Small intestine (tissue), 7 donors: ENCODE data around the gene OSBP2. TPM values are rescaled to one million over a fixed set of nuclear protein-coding genes. Genes with fewer than 3 reads are reported as not detected.

ENCODE experiments used
- DNase-seq, 2 donors: peaks; one replicate each; pipeline versions ENCODE4 v3.0.0 to v3.0.0-alpha.2; 2013
- FAIRE-seq: peaks from 2 replicates; lab custom pipeline; 2012; peaks lifted over from hg19 to GRCh38; lab: Jason Lieb, UNC
- H3K27ac ChIP-seq, 3 donors: one replicate each; pipeline ENCODE4 v1.5.1; 2013; ENCODE audit warnings: low read length in 2 of 3, mild to moderate bottlenecking in 2 of 3, control low read depth in 1 of 3, inconsistent platforms in 1 of 3, low read depth in 1 of 3, moderate library complexity in 1 of 3
- H3K27me3 ChIP-seq, 3 donors: one replicate each; pipeline ENCODE4 v1.6.1; 2013; ENCODE audit warnings: low read length in 3 of 3, inconsistent platforms in 1 of 3; ENCODE audit not compliant: control insufficient read depth in 3 of 3, insufficient read depth in 3 of 3
- H3K36me3 ChIP-seq, 3 donors: one replicate each; pipeline ENCODE4 v1.6.1; 2013; ENCODE audit warnings: low read length in 3 of 3, inconsistent platforms in 1 of 3, low read depth in 1 of 3, mild to moderate bottlenecking in 1 of 3, moderate library complexity in 1 of 3; ENCODE audit not compliant: control insufficient read depth in 3 of 3, insufficient read depth in 2 of 3
- H3K4me1 ChIP-seq, 3 donors: one replicate each; pipeline ENCODE4 v1.6.1; 2013; ENCODE audit warnings: low read length in 2 of 3, inconsistent platforms in 1 of 3, low read depth in 1 of 3, mild to moderate bottlenecking in 1 of 3, moderate library complexity in 1 of 3; ENCODE audit not compliant: control insufficient read depth in 3 of 3, insufficient read depth in 2 of 3
- H3K4me3 ChIP-seq, 3 donors: one replicate each; pipeline ENCODE4 v1.5.1; 2013; ENCODE audit warnings: low read length in 3 of 3, control low read depth in 1 of 3, inconsistent platforms in 1 of 3, low read depth in 1 of 3, mild to moderate bottlenecking in 1 of 3, moderate library complexity in 1 of 3
- H3K9me3 ChIP-seq, 2 donors: one replicate each; pipeline ENCODE4 v1.6.1; 2013; ENCODE audit warnings: low read depth in 1 of 2, low read length in 1 of 2; ENCODE audit not compliant: control insufficient read depth in 2 of 2, insufficient read depth in 1 of 2
- WGBS, 3 donors: extraction: QIAGEN DNeasy Blood & Tissue Kit; methylation state at CpG; one replicate each; pipeline ENCODE4 v1.1.7; 2013; 5-methylcytosine and 5-hydroxymethylcytosine counted together
- polyA plus RNA-seq, 4 donors: library from polyadenylated mRNA; stranded (reverse) in 3 of 4; unstranded in 1 of 4; fragments of 200-250 nt in 3 of 4; fragments of 120-200 nt in 1 of 4; gene quantifications; one replicate each; pipeline versions ENCODE4 v1.2.1 to v1.2.3, GENCODE V29; 2013
- donor health status: healthy with polysubstance abuse.
- donor health status: control.
- donor health status: control.
- donor health status: Bipolar disorder and iron deficiency.
- donor health status: healthy.

The OSBP2 gene
- polyA plus RNA-seq, 4 donors, result 1.3 to 99.3 (median 1.8) TPM

DNA sequence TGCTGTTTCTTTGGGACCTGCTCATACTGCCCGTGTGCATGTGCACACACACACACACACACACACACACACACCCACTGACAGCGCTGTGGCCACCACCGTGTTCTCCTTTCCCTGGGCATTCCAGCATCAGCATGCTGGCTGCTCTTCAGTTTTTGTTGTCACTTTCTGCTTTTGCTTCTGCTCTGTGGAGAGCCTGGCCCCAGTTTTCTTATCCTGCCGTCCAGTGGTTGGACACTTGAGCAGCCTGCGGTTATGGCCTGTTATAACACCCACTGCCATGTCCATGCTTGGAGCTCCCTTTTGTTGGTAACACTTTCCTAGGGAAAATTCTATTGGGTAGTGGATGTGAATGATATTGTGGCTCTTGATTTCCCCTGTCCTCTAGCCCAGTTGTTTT lies 83.6 kb downstream of the OSBP2 start:
- no peak for DNase-seq

DNA sequence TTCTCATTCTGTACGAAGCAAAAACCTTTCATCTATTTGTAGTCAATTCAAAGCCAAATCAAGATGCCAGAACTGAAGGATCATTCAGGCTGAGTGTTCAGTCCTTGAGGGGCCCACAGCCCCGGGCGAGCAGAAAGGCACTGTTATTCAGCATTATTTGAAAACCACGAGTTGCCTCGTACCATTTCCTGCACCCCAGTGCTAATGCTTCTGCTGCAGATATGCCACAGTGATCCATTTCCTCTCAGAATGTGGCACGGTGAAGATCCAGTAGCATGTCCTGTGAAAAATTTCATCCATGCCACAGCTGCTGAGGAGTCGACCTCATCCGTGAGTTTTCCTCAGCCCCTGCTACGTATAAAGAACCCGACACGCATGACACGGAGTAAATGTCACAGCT lies 85.4 kb downstream of the OSBP2 start:
- H3K27me3 ChIP-seq, result no peaks in the 10 kb centered on the region
- WGBS, 3 donors, result 64 to 82% (median 75%) methylated on average over 12 of the region's 12 CpGs
- H3K4me3 ChIP-seq, result no peak overlapping the region
- H3K4me1 ChIP-seq, result peaks cover 0 to 4% (median 0%) of the 10 kb centered on the region in 3 donors
- FAIRE-seq (no peak), DNase-seq (no peak)
- H3K9me3 ChIP-seq, result no peaks in the 10 kb centered on the region
- no peaks in the 10 kb centered on the region for H3K36me3 ChIP-seq
- H3K27ac ChIP-seq, result no peak overlapping the region

More for the DNA sequence above, 83.6 kb downstream of the OSBP2 start:
- H3K9me3 ChIP-seq, result no peaks in the 10 kb centered on the region
- H3K36me3 ChIP-seq, result no peaks in the 10 kb centered on the region
- H3K4me1 ChIP-seq, result no peaks in the 10 kb centered on the region
- no peak for FAIRE-seq
- no peaks in the 10 kb centered on the region for H3K27me3 ChIP-seq
- no peak overlapping the region for H3K4me3 ChIP-seq
- 87 to 91% (median 90%) methylated on average over 5 of the region's 5 CpGs for WGBS, 3 donors
- no peak overlapping the region for H3K27ac ChIP-seq

DNA sequence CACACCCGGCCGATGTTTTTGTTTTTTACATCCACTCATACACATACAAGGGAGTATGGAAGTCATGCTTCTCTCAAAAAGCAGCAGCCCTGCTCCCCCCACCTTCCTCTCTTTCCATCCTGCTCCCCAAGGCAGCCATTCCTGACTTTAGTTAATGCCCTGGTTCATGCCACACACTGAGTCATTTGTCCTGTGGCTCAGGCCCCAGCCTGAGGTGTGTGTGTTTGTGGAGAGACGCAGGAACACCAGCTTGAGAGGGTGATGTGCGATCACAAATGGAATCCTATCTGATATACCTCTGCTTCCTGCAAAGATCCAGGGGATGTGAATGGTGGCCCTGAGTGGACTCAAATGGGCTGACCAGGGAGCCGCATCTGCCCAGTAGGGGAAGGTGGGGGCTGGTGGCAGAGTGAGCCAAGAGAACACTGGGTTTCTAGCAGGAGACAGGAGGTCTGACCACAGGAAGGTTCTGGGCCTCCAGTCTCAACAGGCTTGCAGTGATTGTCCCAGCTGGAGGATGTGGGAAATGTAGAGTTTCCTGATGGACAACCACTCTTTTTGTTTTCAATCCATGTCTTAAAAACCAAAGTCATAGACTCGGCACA lies 86.7 kb downstream of the OSBP2 start:
- no peaks in the 10 kb centered on the region for H3K36me3 ChIP-seq
- no peaks in the 10 kb centered on the region for H3K9me3 ChIP-seq
- no peak overlapping the region for H3K4me3 ChIP-seq
- no peak overlapping the region for H3K27ac ChIP-seq
- no peak for DNase-seq
- FAIRE-seq, result no peak
- 88 to 94% (median 92%) methylated on average over 6 of the region's 6 CpGs for WGBS, 3 donors
- peaks cover 0 to 4% (median 0%) of the 10 kb centered on the region in 3 donors for H3K4me1 ChIP-seq
- H3K27me3 ChIP-seq, result no peaks in the 10 kb centered on the region

DNA sequence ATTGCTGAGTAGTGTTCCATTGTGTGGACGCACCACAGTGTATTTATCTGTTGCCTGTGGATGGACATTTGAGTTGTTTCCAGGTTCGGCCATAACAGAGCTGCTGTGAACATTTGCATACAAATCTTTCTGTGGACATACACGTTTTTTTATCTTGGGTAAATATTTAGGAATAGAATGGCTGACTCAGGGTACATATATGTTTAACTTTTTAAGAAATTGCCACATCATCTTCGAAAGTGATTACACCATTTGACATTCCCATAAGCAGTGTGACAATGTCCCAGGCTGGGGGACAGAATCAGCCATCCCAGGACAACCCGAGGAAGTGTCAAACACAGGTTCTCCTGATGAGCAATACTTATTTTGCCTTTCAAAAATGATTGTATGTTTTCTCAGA lies 87.9 kb downstream of the OSBP2 start:
- H3K36me3 ChIP-seq, result no peaks in the 10 kb centered on the region
- no peaks in the 10 kb centered on the region for H3K27me3 ChIP-seq
- H3K27ac ChIP-seq, result no peak overlapping the region
- DNase-seq (no peak), FAIRE-seq (no peak)
- H3K4me1 ChIP-seq, result peaks cover 0 to 4% (median 0%) of the 10 kb centered on the region in 3 donors
- no peak overlapping the region for H3K4me3 ChIP-seq
- H3K9me3 ChIP-seq, result no peaks in the 10 kb centered on the region
- 63 to 66% (median 66%) methylated on average over 5 of the region's 5 CpGs for WGBS, 3 donors

DNA sequence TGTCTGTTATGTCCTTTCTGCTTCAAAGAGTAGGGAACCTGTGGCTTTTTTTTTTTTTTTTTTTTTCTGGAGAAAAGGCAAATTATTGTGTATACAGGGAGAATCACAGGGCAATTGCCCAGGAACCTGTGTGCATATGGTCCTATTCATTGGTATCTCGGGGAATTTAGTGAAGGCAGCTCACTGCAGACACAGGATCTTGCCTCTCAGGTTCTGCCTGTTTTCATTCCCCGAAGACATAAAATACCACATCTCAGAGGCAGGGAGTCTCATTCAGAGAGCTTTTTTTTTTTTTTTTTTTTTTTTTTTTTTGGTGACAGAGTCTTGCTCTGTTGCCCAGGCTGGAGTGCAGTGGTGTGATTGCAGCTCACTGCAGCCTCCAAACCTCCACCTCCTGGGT lies 88.3 kb downstream of the OSBP2 start:
- no peak for DNase-seq
- H3K4me3 ChIP-seq, result no peak overlapping the region
- peaks cover 0 to 4% (median 0%) of the 10 kb centered on the region in 3 donors for H3K4me1 ChIP-seq
- WGBS, 3 donors, result 90 to 100% (median 96%) methylated on average over 2 of the region's 2 CpGs
- no peaks in the 10 kb centered on the region for H3K27me3 ChIP-seq
- no peaks in the 10 kb centered on the region for H3K9me3 ChIP-seq
- no peak for FAIRE-seq
- H3K27ac ChIP-seq, result no peak overlapping the region
- no peaks in the 10 kb centered on the region for H3K36me3 ChIP-seq

DNA sequence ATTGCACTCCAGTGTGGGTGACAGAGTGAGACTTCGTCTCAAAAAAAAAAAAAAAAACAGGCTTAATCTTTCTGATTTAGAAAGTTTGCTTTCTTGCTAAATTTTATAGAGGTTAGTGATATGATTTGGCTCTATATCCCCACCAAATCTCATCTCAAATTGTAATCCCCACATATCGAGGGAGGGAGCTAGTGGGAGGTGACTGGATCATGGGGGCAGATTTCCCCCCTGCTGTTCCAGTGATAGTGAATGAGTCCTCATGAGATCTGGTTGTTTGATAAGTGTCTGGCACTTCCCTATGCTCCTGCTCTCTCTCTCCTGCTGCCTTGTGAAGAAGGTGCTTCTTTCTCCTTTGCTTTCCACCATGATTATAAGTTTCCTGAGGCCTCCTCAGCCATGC lies 90.9 kb downstream of the OSBP2 start:
- Histone ChIP-seq H3K36me3 (no peaks in the 10 kb centered on the region), H3K4me3 (no peak overlapping the region), H3K4me1 (peaks cover 0 to 4% (median 0%) of the 10 kb centered on the region in 3 donors), H3K27ac (no peak overlapping the region), H3K9me3 (no peaks in the 10 kb centered on the region), H3K27me3 (no peaks in the 10 kb centered on the region)
- DNase-seq, result no peak
- 79 to 100% (median 81%) methylated on average over 1 to 2 of the region's 2 CpGs for WGBS, 3 donors
- FAIRE-seq, result no peak

DNA sequence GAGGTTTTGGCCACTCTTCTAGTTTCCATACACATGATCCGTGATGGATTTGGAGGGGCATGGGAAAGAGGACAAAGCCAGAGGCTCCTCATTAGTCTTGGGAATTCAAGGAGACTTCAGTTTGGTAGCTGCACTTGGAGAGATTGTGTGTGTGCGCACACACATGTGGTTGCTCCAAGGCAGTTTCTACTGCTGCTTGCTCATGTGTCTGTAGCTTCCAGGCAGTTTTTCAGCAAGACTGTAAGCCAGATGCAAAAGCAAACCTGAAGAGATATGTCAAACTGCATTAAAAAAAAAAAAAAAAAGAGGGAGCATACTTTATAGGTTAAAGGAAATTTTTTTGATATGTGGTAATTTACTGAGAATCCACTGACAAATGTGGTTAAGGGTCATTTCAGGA lies 95.7 kb downstream of the OSBP2 start:
- no peak for FAIRE-seq
- 84 to 89% (median 89%) methylated on average over 2 of the region's 2 CpGs for WGBS, 3 donors

DNA sequence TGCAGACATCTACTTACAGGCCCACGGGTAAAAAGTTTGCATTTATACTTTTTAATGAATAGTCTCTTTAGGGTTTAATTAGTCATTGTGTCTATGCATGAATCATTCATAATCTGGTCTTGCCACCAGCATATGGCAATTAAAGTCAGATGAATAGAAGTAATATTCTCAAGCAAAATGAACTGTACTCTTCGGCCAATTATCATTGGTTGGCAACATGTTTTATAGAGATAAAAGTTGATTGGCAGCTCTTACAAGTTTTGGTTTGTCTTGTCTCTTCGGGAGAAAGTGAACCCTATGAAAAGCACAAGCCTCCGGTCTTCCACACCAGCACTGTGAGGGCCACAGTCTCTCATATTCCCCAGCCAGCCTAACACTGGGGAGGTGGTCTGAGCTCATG lies 97.8 kb downstream of the OSBP2 start:
- WGBS, 3 donors, result 72 to 73% (median 72%) methylated on average over 4 of the region's 4 CpGs
- FAIRE-seq (no peak), DNase-seq (no peak)
- H3K4me3 ChIP-seq, result no peak overlapping the region
- no peaks in the 10 kb centered on the region for H3K4me1 ChIP-seq
- no peaks in the 10 kb centered on the region for H3K36me3 ChIP-seq
- H3K9me3 ChIP-seq, result peaks cover 0 to 4% of the 10 kb centered on the region in 2 donors
- H3K27me3 ChIP-seq, result no peaks in the 10 kb centered on the region
- H3K27ac ChIP-seq, result no peak overlapping the region

More for the DNA sequence above, 95.7 kb downstream of the OSBP2 start:
- Histone ChIP-seq H3K27me3 (no peaks in the 10 kb centered on the region), H3K4me3 (no peak overlapping the region), H3K9me3 (peaks cover 0 to 4% of the 10 kb centered on the region in 2 donors), H3K4me1 (no peaks in the 10 kb centered on the region), H3K36me3 (no peaks in the 10 kb centered on the region), H3K27ac (no peak overlapping the region)
- DNase-seq, result no peak

DNA sequence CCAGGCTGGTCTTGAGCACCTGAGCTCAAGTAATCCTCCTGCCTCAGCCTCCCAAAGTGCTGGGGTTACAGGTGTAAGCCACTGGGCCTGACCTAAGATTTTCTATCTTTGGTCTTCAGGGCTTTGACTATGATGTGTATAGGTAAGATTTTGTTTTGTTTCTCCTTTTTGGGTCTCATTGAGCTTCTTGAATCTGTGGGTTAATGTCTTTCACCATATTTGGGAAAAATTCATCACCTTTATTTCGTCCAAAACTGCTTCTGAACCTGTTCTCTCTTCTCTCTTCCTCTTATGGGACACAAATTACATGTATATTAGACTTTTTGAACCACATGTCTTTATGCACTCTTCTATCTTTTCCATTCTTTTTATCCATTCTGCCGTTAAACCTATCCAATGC lies 100.4 kb downstream of the OSBP2 start:
- 78 to 86% (median 80%) methylated on average over 2 of the region's 2 CpGs for WGBS, 3 donors

More for the DNA sequence above, 100.4 kb downstream of the OSBP2 start:
- no peak overlapping the region for H3K4me3 ChIP-seq
- DNase-seq (no peak), FAIRE-seq (no peak)
- H3K27ac ChIP-seq, result no peak overlapping the region
- H3K9me3 ChIP-seq, result peaks cover 0 to 4% of the 10 kb centered on the region in 2 donors
- H3K27me3 ChIP-seq, result peaks cover 0 to 4% (median 4%) of the 10 kb centered on the region in 3 donors
- H3K36me3 ChIP-seq, result no peaks in the 10 kb centered on the region
- no peaks in the 10 kb centered on the region for H3K4me1 ChIP-seq
